GM13976 (cell line): ENCODE measurements around the gene SFN.
"Not testable (repeated sequence)": the region's sequence is repeated elsewhere in the genome, so short reads cannot be mapped to it uniquely, and the experiment has no call there.

Source experiments
- DNase-seq: peaks from one replicate; pipeline ENCODE4 v3.0.0; 2012; ENCODE audit warnings: low spot score
- in situ Hi-C: fragments of 300-500 bp; cut with MboI; formaldehyde crosslinking; loops from one replicate; pipeline ENCODE4 v1.12.0; 2022; ENCODE audit warnings: low sequenced_read_pairs, mixed read lengths, inconsistent platforms; ENCODE audit not compliant: unreplicated experiment
- TF ChIP-seq, protein P1 (sequence below): IDR thresholded peaks from 2 replicates; pipeline ENCODE4 v1.5.1; 2012; ENCODE audit warnings: borderline replicate concordance, mild to moderate bottlenecking; ENCODE audit not compliant: insufficient read depth; ENCODE audit errors: extremely low read depth, missing control alignments, control extremely low read depth

SFN gene

DNA sequence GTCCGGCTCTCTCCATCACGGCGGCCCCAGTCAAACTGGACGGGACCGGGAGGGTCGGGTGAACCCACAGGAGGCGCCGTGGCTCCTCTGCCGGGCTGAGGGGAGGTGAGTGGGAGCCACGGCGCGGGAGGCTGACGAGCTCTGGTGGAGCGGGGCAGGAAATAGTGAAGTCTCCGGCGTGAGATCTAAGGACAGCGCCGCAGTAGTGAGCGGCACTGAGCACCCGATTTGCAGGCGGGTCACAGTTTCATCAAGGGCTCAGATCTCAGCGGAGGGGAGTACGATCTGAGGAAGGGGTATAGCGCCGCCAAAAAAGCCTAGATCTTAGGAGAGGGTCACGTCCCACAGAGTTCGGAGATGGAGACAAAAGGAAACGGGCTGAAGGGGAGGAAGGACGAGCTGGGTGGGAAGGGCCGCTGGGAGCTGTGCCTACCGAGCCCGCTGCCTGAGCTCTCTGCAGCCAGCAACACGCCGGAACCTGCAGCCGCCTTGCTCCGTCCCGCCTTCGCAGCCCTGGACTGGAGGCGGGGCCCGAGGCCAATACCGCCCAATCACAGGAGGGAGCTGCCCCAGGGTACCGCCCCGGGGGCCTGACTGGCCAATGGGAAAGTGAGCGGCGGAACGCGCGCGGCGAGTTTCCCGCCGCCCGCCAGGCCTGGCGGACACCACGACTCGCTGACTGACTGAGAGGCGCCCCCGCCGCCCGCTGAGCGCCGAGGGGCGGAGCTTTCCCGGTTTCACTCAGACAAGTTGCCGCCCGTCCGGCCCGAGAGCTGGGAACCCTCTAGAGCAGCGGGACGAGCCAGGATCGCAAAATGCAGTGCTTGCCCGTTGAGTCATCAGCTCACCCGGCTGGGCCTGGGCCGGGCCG is 1.9 kb downstream of the SFN start:
- peak; percentile 97 for DNase-seq
- TF ChIP-seq, protein P1, sequence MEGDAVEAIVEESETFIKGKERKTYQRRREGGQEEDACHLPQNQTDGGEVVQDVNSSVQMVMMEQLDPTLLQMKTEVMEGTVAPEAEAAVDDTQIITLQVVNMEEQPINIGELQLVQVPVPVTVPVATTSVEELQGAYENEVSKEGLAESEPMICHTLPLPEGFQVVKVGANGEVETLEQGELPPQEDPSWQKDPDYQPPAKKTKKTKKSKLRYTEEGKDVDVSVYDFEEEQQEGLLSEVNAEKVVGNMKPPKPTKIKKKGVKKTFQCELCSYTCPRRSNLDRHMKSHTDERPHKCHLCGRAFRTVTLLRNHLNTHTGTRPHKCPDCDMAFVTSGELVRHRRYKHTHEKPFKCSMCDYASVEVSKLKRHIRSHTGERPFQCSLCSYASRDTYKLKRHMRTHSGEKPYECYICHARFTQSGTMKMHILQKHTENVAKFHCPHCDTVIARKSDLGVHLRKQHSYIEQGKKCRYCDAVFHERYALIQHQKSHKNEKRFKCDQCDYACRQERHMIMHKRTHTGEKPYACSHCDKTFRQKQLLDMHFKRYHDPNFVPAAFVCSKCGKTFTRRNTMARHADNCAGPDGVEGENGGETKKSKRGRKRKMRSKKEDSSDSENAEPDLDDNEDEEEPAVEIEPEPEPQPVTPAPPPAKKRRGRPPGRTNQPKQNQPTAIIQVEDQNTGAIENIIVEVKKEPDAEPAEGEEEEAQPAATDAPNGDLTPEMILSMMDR, result no peak
- in situ Hi-C loops, result no loop called here

GRCh38 chr1:26873097-26873496 is 10.1 kb downstream of the SFN start:
- DNase-seq, in situ Hi-C loops: not testable (repeated sequence)

GRCh38 chr1:26874896-26875295 is 11.9 kb downstream of the SFN start:
- in situ Hi-C loops, result no loop called here
- TF ChIP-seq, protein P1, result no peak
- no peak for DNase-seq

DNA sequence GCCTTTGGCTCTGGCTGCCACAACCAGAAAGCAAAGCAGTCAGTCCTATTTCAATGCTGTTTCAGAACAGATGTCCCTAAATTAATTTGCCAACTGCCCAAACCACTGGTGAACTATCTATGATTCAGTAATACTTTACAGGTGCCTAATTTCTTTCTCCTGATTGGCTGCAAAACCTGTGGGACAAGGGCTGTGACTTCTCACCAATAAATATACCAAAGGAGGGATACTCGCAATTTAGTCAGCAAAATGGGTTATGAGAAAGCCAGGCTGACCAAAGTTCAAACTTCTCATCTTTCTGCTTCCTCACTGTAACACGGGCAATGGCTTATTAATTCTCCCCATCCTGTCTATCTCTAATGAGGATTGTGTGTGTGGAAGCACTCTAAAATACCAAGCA is 14.4 kb downstream of the SFN start:
- DNase-seq, result no peak
- TF ChIP-seq, protein P1, result no peak
- in situ Hi-C loops, result no loop called here

DNA sequence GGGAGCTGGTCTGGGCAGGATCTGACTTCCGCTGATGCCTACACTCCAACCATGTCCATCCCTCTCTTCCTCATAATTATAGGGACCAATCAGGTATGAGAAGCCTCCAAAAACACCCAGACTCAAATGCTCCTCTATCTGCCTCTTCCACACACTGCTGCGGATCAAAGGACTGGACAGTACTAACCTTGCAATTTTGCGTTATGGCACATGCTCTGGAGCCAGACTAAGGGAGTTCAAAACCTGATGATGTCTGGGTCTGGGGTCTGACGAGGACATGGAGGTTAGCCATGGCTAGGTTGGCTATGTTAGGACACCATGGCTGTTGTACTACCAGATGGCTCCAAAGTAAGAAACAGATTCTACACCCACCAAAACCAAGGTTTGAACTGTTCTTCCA is 16.8 kb downstream of the SFN start:
- in situ Hi-C loops, result no loop called here
- no peak for DNase-seq

GRCh38 chr1:26881611-26882010 is 18.7 kb downstream of the SFN start:
- in situ Hi-C loops, DNase-seq: not testable (repeated sequence)

More for the DNA sequence above, 16.8 kb downstream of the SFN start:
- TF ChIP-seq, protein P1, result no peak

GRCh38 chr1:26882696-26883463 is 19.9 kb downstream of the SFN start:
- TF ChIP-seq, protein P1, result no peak
- no peak for DNase-seq
- in situ Hi-C loops, result no loop called here
